Measurements from ENCODE around the gene PTPRR.
"Not testable (repeated sequence)": the region's sequence is repeated elsewhere in the genome, so short reads cannot be mapped to it uniquely, and the experiment has no call there.

The PTPRR gene

GRCh38 chr12:70838127-70838526 lies 82.4 kb downstream of the PTPRR start:
- no peak for DNase-seq

- no peak for DNase-seq
Measured at GRCh38 chr12:70837026-70837425, 83.5 kb downstream of the PTPRR start.

DNA sequence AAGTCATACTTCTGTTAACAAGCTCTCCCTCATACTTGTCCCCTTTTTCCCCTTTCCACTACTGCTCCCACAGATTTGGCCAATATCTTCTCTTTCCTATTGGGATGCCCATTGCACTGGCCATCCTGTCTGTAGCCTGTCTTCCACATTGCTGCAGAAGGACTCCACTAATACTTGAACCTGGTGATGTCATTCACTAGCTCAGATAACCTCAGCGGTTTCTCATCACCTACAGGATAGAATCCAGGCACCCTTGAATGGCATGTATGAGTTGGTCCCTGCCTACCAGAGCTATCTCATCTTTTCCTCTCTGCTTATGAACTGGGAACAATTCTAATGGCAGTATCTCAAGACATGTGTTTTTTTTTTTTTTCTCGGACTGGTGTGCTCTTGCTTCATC lies 84.6 kb downstream of the PTPRR start:
- no peak for DNase-seq

GRCh38 chr12:70831543-70831942 lies 89.0 kb downstream of the PTPRR start:
- no peak for DNase-seq

- DNase-seq: no peak
Measured at GRCh38 chr12:70830221-70831061, 90.1 kb downstream of the PTPRR start.

- no peak for DNase-seq
Measured at GRCh38 chr12:70829070-70829469, 91.5 kb downstream of the PTPRR start.

GRCh38 chr12:70828351-70828750 lies 92.2 kb downstream of the PTPRR start:
- no peak for DNase-seq

- no peak for DNase-seq
Measured at GRCh38 chr12:70826156-70826555, 94.4 kb downstream of the PTPRR start.

DNA sequence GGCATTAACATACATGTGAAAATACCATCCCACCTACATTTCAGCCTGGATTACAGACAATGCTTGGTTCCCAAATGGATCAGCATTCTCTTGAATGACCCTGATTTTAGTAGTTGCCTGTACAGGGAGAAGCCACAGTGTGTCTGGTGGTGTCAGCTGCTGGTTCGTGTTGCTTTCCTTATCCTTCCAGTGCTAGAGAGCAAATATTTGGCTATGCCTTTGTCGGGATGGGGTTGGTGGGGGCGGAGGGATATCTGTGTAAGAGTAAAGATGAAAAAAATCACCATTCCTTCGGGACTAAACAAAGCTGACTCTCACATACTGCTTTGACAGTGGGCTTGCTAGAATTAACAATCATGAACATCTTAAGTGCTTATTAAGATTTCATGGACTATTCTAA lies 96.0 kb downstream of the PTPRR start:
- DNase-seq: no peak

DNA sequence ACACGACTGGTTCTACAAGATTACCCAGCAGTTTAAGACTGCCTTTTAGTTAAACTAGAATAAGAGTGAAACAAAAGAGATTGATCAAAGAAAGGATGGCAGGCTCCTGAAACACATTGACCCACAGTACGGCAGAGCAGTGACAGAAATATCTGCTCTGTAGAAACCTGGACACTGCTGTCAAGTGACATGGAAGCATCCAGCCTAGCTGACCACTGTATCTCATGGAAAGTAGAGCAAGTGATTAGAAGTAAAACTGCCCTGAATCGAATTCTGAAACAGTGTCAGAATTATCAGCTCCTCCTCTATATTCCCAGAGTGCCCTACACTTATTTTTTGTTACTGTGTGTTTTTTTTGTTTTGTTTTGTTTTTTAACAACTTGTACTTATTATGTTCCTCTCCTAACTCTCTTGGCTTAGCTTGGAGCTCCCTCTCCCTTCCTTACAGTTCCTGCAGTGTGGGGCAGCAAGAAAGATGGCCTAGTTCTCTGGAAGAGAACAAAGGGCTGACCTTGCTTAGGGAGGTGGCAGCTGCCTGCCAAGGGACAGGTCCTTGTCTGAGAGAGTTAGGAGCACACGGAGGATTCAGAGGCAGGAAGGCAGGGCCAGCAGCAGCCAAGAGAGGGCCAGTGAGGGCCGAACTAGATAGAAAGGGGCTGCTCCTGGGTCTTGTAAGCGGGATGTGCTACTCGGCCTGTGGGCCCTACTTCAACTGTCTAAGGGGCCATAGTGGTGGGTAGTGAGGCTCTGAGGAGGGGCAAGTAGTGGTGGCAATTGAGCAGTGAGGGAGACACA lies 97.2 kb downstream of the PTPRR start:
- DNase-seq: no peak

- no peak for DNase-seq
Measured at GRCh38 chr12:70822412-70822811, 98.1 kb downstream of the PTPRR start.

DNA sequence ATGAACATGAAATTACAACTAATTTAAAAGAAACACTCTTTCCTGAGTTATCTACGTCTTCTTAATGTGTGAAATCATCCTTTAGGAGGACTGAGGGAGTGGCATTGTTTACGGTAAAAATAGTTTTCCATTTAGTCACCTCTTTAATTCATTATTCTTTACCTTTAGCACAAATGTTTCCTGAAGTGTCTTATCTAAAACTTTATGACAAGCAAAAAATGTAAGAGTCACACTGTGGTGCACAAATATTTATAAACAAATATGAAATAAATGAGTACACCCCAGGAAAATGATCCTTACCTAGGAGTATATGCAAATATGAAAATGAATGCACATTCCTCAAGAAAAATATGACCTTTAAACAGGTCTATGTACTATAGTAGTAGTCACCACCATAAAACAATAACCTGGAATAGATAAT lies 104.6 kb downstream of the PTPRR start:
- no peak for DNase-seq

DNA sequence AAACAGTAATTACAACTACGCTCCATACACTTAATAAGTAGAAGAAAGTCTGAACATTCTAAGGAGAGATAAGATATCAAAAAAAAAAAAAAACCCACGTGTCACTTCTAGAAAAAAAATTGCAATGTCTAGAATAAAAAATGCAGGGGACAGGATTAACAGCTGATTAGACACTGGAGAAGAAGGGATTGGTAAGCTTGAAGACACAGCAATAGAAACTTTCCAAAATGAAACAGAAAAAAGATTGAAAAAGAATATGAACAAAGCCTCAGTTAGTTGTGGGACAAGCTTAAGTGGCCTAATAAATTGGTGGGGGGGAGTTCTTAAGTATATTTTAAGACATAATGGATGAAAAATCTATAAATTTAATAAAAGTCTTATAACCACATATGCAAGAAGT lies 105.5 kb downstream of the PTPRR start:
- DNase-seq: no peak

- DNase-seq: no peak
Measured at GRCh38 chr12:70813559-70813958, 107.0 kb downstream of the PTPRR start.

DNA sequence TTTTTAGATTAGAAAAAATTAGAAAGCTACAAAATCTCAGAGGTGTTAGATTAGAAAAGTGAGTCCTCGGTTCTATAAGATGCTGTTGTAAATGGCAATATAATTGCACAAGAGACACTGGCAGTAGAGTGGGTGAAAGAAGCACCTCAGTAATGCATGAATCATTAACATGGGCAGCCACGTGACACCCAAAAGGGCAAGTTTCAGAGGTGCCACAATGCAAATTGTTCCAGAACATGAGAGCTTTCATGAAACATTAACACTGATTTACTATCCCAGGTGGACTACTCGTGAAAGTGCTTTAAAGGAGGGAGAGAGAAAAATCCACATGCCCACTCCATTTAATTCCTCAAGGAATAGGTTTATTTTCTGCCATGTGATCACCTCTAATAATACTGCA lies 108.4 kb downstream of the PTPRR start:
- no peak for DNase-seq

DNA sequence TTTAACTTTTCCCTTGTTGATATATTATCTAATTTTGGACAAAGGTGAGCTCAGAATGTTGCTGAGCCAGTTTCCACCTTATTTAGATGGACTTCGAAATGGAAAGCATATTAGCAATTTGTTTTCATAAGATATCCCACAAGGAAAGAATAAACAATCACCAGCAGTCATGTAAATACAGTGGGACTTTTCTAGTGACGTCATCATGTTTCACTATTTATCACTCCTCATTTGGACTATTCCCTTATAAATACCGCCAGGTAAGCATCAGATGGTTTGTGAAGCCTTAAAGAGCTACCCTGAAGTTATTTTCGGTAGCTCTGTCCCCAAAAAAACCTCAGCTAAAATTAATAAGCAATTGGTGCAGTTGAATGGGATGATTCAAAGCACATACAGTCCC lies 110.7 kb downstream of the PTPRR start:
- DNase-seq: no peak

DNA sequence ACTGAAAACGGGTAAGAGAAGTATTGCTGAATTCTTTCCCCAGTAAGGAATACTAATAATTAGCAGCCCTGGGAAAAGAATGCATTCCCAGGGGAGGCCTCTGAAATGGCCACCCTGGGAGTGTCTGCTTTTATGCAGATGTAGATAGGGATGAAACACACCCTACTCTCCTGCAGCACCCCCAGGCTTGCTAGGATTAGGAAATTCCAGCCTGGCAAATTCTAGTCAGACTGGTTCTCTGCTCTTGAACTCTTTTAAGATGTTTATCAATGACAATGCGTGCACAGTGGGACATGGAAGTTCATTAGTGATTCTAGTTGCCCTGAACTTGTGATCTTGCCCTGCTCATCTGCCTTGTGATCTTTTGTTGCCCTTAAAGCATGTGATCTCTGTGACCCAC lies 112.5 kb downstream of the PTPRR start:
- not testable (repeated sequence) for DNase-seq

DNA sequence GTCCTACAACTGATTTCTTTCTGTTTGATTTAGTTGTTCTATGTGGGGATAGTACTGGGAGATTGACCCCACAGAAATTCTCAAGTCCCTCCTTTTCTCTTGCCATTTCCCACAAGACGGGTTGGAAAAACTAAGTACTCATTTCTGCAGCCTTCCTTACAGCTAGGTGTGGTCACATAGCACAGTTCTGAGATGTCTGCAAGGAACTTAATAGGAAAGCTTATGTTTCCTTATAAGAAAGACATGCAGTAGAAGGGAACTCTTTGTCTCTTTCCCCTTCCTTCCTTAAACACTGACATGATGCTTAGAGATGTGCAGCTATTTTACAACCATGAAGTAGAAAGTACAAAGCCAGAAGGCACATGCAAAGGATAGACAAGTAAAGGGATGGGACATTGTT lies 113.7 kb downstream of the PTPRR start:
- no peak for DNase-seq

GRCh38 chr12:70806043-70806442 lies 114.5 kb downstream of the PTPRR start:
- DNase-seq: no peak

- DNase-seq: no peak
Measured at GRCh38 chr12:70798016-70798783, 122.3 kb downstream of the PTPRR start.

DNA sequence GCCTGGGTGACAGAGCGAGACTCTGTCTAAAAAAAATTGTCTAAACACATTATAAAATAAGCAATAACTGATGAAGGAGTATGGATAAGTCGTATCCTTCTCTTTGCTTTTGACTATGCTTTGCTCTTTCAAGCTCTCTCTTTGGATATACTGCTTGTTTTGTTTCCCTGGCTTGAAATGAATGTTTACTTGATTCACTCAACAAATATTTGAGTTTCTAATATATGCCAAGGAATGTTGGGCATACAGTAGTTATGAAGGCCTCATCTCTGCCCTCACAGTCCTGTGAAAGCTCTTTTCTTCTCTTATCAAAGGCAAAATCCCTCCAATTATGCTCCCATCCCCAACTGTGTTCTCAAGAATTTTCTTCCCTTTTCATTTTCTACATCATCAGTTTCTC lies 123.5 kb downstream of the PTPRR start:
- no peak for DNase-seq

- DNase-seq: no peak
Measured at GRCh38 chr12:70795608-70796007, 124.9 kb downstream of the PTPRR start.

GRCh38 chr12:70794131-70794530 lies 126.4 kb downstream of the PTPRR start:
- no peak for DNase-seq

GRCh38 chr12:70788774-70789173 lies 131.8 kb downstream of the PTPRR start:
- DNase-seq: no peak
